NT2/D1 (cell line): ENCODE measurements around the gene KLHL17.

Experiments used
- YY1 ChIP-seq: IDR thresholded peaks from 2 replicates; pipeline ENCODE4 v1.6.1; 2011; ENCODE audit not compliant: insufficient read length, insufficient read depth
- ZNF274 ChIP-seq: IDR thresholded peaks from 2 replicates; pipeline ENCODE4 v1.6.1; 2011; ENCODE audit warnings: mild to moderate bottlenecking, low read depth, low read length

GRCh38 chr1:940107-941014, 20.0 kb upstream of the KLHL17 start:
- TF ChIP-seq YY1, result no peak
- TF ChIP-seq ZNF274, result no peak
